Measurements from ENCODE around the gene PTGS1. TPM values are rescaled to one million over a fixed set of nuclear protein-coding genes. Genes with fewer than 3 reads are reported as not detected.
A peak's percentile ranks its signal among the peaks of the same experiment; 100 is the strongest.

PTGS1 gene
- total and polyA plus RNA-seq, 9 of the 15 experiments (the other 6 are each of a cell fraction or from before 2014, with no cell fraction given): 3.4 to 12.9 (median 5.3) TPM

GRCh38 chr9:122394265-122395125 is 23.7 kb downstream of the PTGS1 start:
- no peak overlapping the region for H2AFZ ChIP-seq (ENCODE audit: low read depth, low read length)
- no peak overlapping the region for H3K4me2 ChIP-seq (ENCODE audit: insufficient read depth, low read length)
- DNase-seq (ENCODE audit: extremely low read depth in 1 of 4, low spot score in 3 of 4): no peak
- H3K4me3 ChIP-seq: no peak overlapping the region
- H3K9me1 ChIP-seq (ENCODE audit: control insufficient read depth, insufficient read depth, low read length): no peaks in the 10 kb centered on the region
- no peak overlapping the region for H3K9ac ChIP-seq (ENCODE audit: insufficient read depth in 1 of 2, low read depth in 2 of 2, low read length in 2 of 2)
- WGBS (ENCODE audit: insufficient coverage, low coverage, missing lambda C conversion rate): 12% methylated on average over 9 of the region's 9 CpGs
- H3K4me1 ChIP-seq (replicated peaks in 1 of 2; ENCODE audit: control insufficient read depth in 2 of 2, insufficient read depth in 2 of 2, low read length in 2 of 2): no peaks in the 10 kb centered on the region
- no peak for FAIRE-seq
- BruUV-seq (replicated peaks): no TSS peak
- ChIA-PET CTCF (ENCODE audit: low intra/inter-chr PET ratio) (no interaction called here), POLR2A (interaction anchor here (1.4 kb wide), 1 partner anchor 10 kb away, joined by 8 read pairs; no protein-coding TSS in a partner anchor)
- no peaks in the 10 kb centered on the region for H3K79me2 ChIP-seq (ENCODE audit: control insufficient read depth, insufficient read depth, low read length)
- intact Hi-C loops (cut with micrococcal nuclease): no loop called here
- peaks cover 0 to 6% of the 10 kb centered on the region in 2 experiments; a peak in 2 of 5 replicates for H3K27me3 ChIP-seq (ENCODE audit: control insufficient read depth in 2 of 2, insufficient read depth in 2 of 2, low read length in 2 of 2)
- no peak for ATAC-seq
- in situ Hi-C loops (cut with MboI): no loop called here
- H3K27ac ChIP-seq (ENCODE audit: extremely low read depth, low read depth, low read length): no peak overlapping the region
- H4K20me1 ChIP-seq (replicated peaks; ENCODE audit: control insufficient read depth, insufficient read depth, low read length): no peaks in the 10 kb centered on the region
- no peaks in the 10 kb centered on the region; the same call in 1 of the 2 replicates for H3K9me3 ChIP-seq (replicated peaks; ENCODE audit: control insufficient read depth, insufficient read depth, low read depth, low read length)
- no peaks in the 10 kb centered on the region for H3K36me3 ChIP-seq (ENCODE audit: control insufficient read depth, insufficient read depth, low read length)
- TF ChIP-seq YBX1 (IDR thresholded peaks at IDR 0.05) (no peak), ZNF121 (CRISPR knock-in tag; conservative IDR thresholded peaks at IDR 0.05) (no peak), ATF3 (IDR thresholded peaks at IDR 0.05) (peak; percentile 80), ATF3 (CRISPR knock-in tag; conservative IDR thresholded peaks at IDR 0.05) (no peak), AFF4 (CRISPR knock-in tag; IDR thresholded peaks at IDR 0.05) (no peak), DPF2 (IDR thresholded peaks at IDR 0.05) (0 out of 2 replicates have a peak, but pooled peaks have one; percentile 17), PHB2 (IDR thresholded peaks at IDR 0.05; ENCODE audit: low read depth) (no peak), ZNF764 (CRISPR knock-in tag; IDR thresholded peaks at IDR 0.05; ENCODE audit: low read depth) (no peak), ARNT (IDR thresholded peaks at IDR 0.05) (no peak), ZNF263 (CRISPR knock-in tag; IDR thresholded peaks at IDR 0.05; ENCODE audit: borderline replicate concordance) (no peak), ZBTB8A (IDR thresholded peaks at IDR 0.05; ENCODE audit: partially characterized antibody) (no peak), FOSL1 (tag; conservative IDR thresholded peaks at IDR 0.05) (peak; percentile 70)
- TF ChIP-seq, protein P1, sequence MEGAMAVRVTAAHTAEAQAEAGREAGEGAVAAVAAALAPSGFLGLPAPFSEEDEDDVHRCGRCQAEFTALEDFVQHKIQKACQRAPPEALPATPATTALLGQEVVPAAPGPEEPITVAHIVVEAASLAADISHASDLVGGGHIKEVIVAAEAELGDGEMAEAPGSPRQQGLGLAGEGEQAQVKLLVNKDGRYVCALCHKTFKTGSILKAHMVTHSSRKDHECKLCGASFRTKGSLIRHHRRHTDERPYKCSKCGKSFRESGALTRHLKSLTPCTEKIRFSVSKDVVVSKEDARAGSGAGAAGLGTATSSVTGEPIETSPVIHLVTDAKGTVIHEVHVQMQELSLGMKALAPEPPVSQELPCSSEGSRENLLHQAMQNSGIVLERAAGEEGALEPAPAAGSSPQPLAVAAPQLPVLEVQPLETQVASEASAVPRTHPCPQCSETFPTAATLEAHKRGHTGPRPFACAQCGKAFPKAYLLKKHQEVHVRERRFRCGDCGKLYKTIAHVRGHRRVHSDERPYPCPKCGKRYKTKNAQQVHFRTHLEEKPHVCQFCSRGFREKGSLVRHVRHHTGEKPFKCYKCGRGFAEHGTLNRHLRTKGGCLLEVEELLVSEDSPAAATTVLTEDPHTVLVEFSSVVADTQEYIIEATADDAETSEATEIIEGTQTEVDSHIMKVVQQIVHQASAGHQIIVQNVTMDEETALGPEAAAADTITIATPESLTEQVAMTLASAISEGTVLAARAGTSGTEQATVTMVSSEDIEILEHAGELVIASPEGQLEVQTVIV (CRISPR knock-in tag; IDR thresholded peaks at IDR 0.05; ENCODE audit: borderline replicate concordance): no peak
